HCT116 (cell line): ENCODE measurements around the gene TXNL1.

Source experiments
- CTCF ChIP-seq, 3 experiments: fragments of 200-600 bp in 1 of 3; sonication (generic) in 1 of 3; IDR thresholded peaks in 2 of 3; conservative IDR thresholded peaks in 1 of 3; 2 replicates each; pipeline ENCODE4 v1.5.1; 2012 to 2017; ENCODE audit warnings: low read depth in 2 of 3, low read length in 2 of 3, antibody characterized with exemption in 1 of 3, borderline replicate concordance in 1 of 3, control low read depth in 1 of 3, mild to moderate bottlenecking in 1 of 3, mixed read lengths in 1 of 3, mixed run types in 1 of 3, moderate library complexity in 1 of 3; ENCODE audit not compliant: insufficient read depth in 1 of 3
- EGR1 ChIP-seq: IDR thresholded peaks from 2 replicates; pipeline ENCODE4 v1.6.1; 2012; ENCODE audit warnings: low read depth
- EZH2 ChIP-seq: fragments of 200-600 bp; sonication (generic); IDR thresholded peaks from 2 replicates; pipeline ENCODE4 v1.6.1; 2017; ENCODE audit warnings: antibody characterized with exemption, mixed run types
- MAX ChIP-seq: IDR thresholded peaks from 2 replicates; pipeline ENCODE4 v1.6.1; 2012

GRCh38 chr18:56678836-56679565 is 40.6 kb upstream of the TXNL1 start:
- TF ChIP-seq EZH2 (no peak), MAX (no peak), EGR1 (no peak), CTCF (IDR thresholded peaks at IDR 0.05 in 2 of 3, conservative IDR thresholded peaks at IDR 0.05 in 1 of 3; ENCODE audit: borderline replicate concordance in 1 of 3, insufficient read depth in 1 of 3, low read depth in 2 of 3, low read length in 2 of 3) (no peak)
